CD14-positive monocyte (primary cell): Measurements from ENCODE around the gene LIMA1. TPM values are rescaled to one million over a fixed set of nuclear protein-coding genes. Genes with fewer than 3 reads are reported as not detected.

Experiments used
- DNase-seq, 3 donors: peaks; one replicate each; pipeline ENCODE4 v3.0.0-alpha.2; 2011 to 2022
- H2AFZ ChIP-seq: 2 replicates; pipeline ENCODE4 v1.6.0; 2012; ENCODE audit warnings: mild to moderate bottlenecking, low read depth, low read length, inconsistent platforms; ENCODE audit not compliant: insufficient read depth, poor library complexity, severe bottlenecking
- H3K27ac ChIP-seq, 2 donors: 1 replicate in 1 of 2; 2 replicates in 1 of 2; pipeline ENCODE4 v1.5.1; 2012 to 2013; ENCODE audit warnings: low read length in 2 of 2, control low read depth in 1 of 2, inconsistent platforms in 1 of 2, low read depth in 1 of 2, mild to moderate bottlenecking in 1 of 2
- H3K27me3 ChIP-seq, 2 donors: one replicate each; pipeline versions ENCODE4 v1.6.0 to v1.6.1; 2011 to 2013; ENCODE audit warnings: low read length in 2 of 2; ENCODE audit not compliant: control insufficient read depth in 2 of 2, insufficient read depth in 2 of 2
- H3K36me3 ChIP-seq, 2 donors: replicated peaks in 1 of 2; 1 replicate in 1 of 2; 2 replicates in 1 of 2; pipeline versions ENCODE4 v1.5.1 to v1.6.1; 2012 to 2013; ENCODE audit warnings: low read length in 2 of 2, control low read depth in 1 of 2, inconsistent platforms in 1 of 2, mild to moderate bottlenecking in 1 of 2; ENCODE audit not compliant: insufficient read depth in 2 of 2, control insufficient read depth in 1 of 2
- H3K4me1 ChIP-seq, 2 donors: 1 replicate in 1 of 2; 2 replicates in 1 of 2; pipeline versions ENCODE4 v1.5.1 to v1.6.1; 2012 to 2013; ENCODE audit warnings: low read length in 2 of 2, control low read depth in 1 of 2, inconsistent platforms in 1 of 2, mild to moderate bottlenecking in 1 of 2, moderate library complexity in 1 of 2; ENCODE audit not compliant: insufficient read depth in 2 of 2, control insufficient read depth in 1 of 2
- H3K4me2 ChIP-seq: replicated peaks from 2 replicates; pipeline ENCODE3; 2012; ENCODE audit warnings: low read length, moderate library complexity, mild to moderate bottlenecking; ENCODE audit not compliant: poor library complexity, severe bottlenecking; ENCODE audit errors: extremely low read depth
- H3K4me3 ChIP-seq, 3 experiments: fragments of 200-600 bp in 1 of 3; sonication (generic) in 1 of 3; replicated peaks in 1 of 3; 1 replicate in 2 of 3; 2 replicates in 1 of 3; pipeline ENCODE4 v1.5.1; 2011 to 2013; ENCODE audit warnings: low read length in 3 of 3, mild to moderate bottlenecking in 3 of 3, control low read depth in 2 of 3, low read depth in 2 of 3, inconsistent platforms in 1 of 3, moderate library complexity in 1 of 3
- H3K79me2 ChIP-seq: 2 replicates; pipeline ENCODE4 v1.6.0; 2012; ENCODE audit warnings: mild to moderate bottlenecking, control low read depth, inconsistent platforms, low read length, moderate library complexity; ENCODE audit not compliant: insufficient read depth
- H3K9ac ChIP-seq: 2 replicates; pipeline ENCODE4 v1.6.0; 2017; ENCODE audit warnings: low read length, mild to moderate bottlenecking; ENCODE audit not compliant: insufficient read depth, poor library complexity, severe bottlenecking
- H3K9me3 ChIP-seq, 2 donors: replicated peaks in 1 of 2; 1 replicate in 1 of 2; 2 replicates in 1 of 2; pipeline versions ENCODE4 v1.5.1 to v1.6.1; 2012 to 2013; ENCODE audit warnings: low read length in 2 of 2, control low read depth in 1 of 2; ENCODE audit not compliant: control insufficient read depth in 1 of 2, insufficient read depth in 1 of 2
- H4K20me1 ChIP-seq: 2 replicates; pipeline ENCODE4 v1.6.0; 2012; ENCODE audit warnings: mild to moderate bottlenecking, low read length, control low read depth, moderate library complexity; ENCODE audit not compliant: insufficient read depth
- H3K27ac Mint-ChIP-seq, 7 donors: one replicate each; pipeline ENCODE4 v1.8.0; 2020; ENCODE audit warnings: mild to moderate bottlenecking in 7 of 7, mixed read lengths in 7 of 7, moderate library complexity in 6 of 7, inconsistent platforms in 2 of 7
- H3K27me3 Mint-ChIP-seq, 3 donors: one replicate each; pipeline ENCODE4 v1.8.0; 2021 to 2022; ENCODE audit warnings: low read depth in 3 of 3, mild to moderate bottlenecking in 3 of 3, mixed read lengths in 3 of 3, moderate library complexity in 3 of 3, inconsistent platforms in 1 of 3
- H3K36me3 Mint-ChIP-seq, 2 donors: one replicate each; pipeline ENCODE4 v1.8.0; 2020; ENCODE audit warnings: mixed read lengths in 2 of 2, inconsistent platforms in 1 of 2, mild to moderate bottlenecking in 1 of 2
- H3K4me1 Mint-ChIP-seq: one replicate; pipeline ENCODE4 v1.8.0; 2020; ENCODE audit warnings: mild to moderate bottlenecking, mixed read lengths
- H3K4me3 Mint-ChIP-seq, 2 donors: one replicate each; pipeline ENCODE4 v1.8.0; 2020; ENCODE audit warnings: mild to moderate bottlenecking in 2 of 2, mixed read lengths in 2 of 2, moderate library complexity in 1 of 2
- H3K9me3 Mint-ChIP-seq, 7 donors: one replicate each; pipeline ENCODE4 v1.8.0; 2020 to 2022; ENCODE audit warnings: mixed read lengths in 7 of 7, mild to moderate bottlenecking in 6 of 7, moderate library complexity in 6 of 7, inconsistent platforms in 2 of 7
- CTCF ChIP-seq: fragments of 200-600 bp; IDR thresholded peaks from one replicate; pipeline ENCODE4 v1.8.0; 2022; ENCODE audit warnings: antibody characterized with exemption, mild to moderate bottlenecking
- WGBS: methylation state at CpG from one replicate; pipeline ENCODE4 v1.1.5; 2013; ENCODE audit warnings: missing lambda C conversion rate; ENCODE audit not compliant: insufficient coverage; 5-methylcytosine and 5-hydroxymethylcytosine counted together
- intact Hi-C, 2 donors: fragments of 100-400 bp; cut with micrococcal nuclease; formaldehyde crosslinking; loops; one replicate each; pipeline versions ENCODE4 v1.15.0 to v1.15.1; 2023
- polyA plus RNA-seq, 3 donors: library from polyadenylated mRNA; depleted of rRNA in 1 of 3; unstranded in 2 of 3; stranded (reverse) in 1 of 3; fragments of 300-500 nt in 2 of 3; fragments of >200 nt in 1 of 3; fragmentation: Illumina TruSeq in 2 of 3; gene quantifications; 1 replicate in 2 of 3; 2 replicates in 1 of 3; pipeline ENCODE4 v1.2.3, GENCODE V29; 2012 to 2021

The LIMA1 gene
- polyA plus RNA-seq, 3 donors = 0.24 to 0.62 (median 0.51) TPM

GRCh38 chr12:50167049-50167828 is 116.1 kb downstream of the LIMA1 start, which contains the start of gene CERS5:
TSS of gene CERS5 (minus strand) at chr12:50167369. CDS start at chr12:50167297, 72 bp downstream.
- H3K4me1 ChIP-seq = peaks cover 20 to 30% of the 10 kb centered on the region in 2 donors
- Mint-ChIP-seq H3K9me3 (peaks cover 0 to 2% (median 0%) of the 10 kb centered on the region in 7 donors), H3K27ac (peak within 1 kb of the TSS; percentile 87 to 96 (median 94)), H3K27me3 (no peaks in the 10 kb centered on the region), H3K4me3 (peak within 1 kb of the TSS; percentile 94 to 97), H3K36me3 (no peaks in the 10 kb centered on the region), H3K4me1 (peaks cover 38% of the 10 kb centered on the region)
- H3K36me3 ChIP-seq = no peaks in the 10 kb centered on the region
- peak within 1 kb of the TSS; percentile 69 to 91 (median 82) for H3K4me3 ChIP-seq
- H2AFZ ChIP-seq = peak within 1 kb of the TSS; percentile 76
- H3K79me2 ChIP-seq = peaks cover 48% of the 10 kb centered on the region
- TF ChIP-seq CTCF = no peak
- no peaks in the 10 kb centered on the region for H4K20me1 ChIP-seq
- H3K9ac ChIP-seq = peak within 1 kb of the TSS; percentile 89
- intact Hi-C loops = loop anchor here in 1 of 2 donors (5.0 kb wide), 1 partner anchor 55 kb away; the partner anchor contains the start of gene COX14
- H3K9me3 ChIP-seq = no peaks in the 10 kb centered on the region
- H3K27ac ChIP-seq = peak within 1 kb of the TSS; percentile 72 to 85
- under 1% methylated on average over 70 of the region's 70 CpGs for WGBS
- peak within 1 kb of the TSS; percentile 86 for H3K4me2 ChIP-seq
- no peaks in the 10 kb centered on the region for H3K27me3 ChIP-seq
- DNase-seq = peak; percentile 95 to 98 (median 97)

- peak; percentile 21 to 57 (median 37) for DNase-seq
Observed at GRCh38 chr12:50166799-50167048, 116.6 kb downstream of the LIMA1 start.

More at GRCh38 chr12:50166799-50167048, 116.6 kb downstream of the LIMA1 start:
- Histone ChIP-seq H4K20me1 (no peaks in the 10 kb centered on the region), H3K36me3 (no peaks in the 10 kb centered on the region), H3K9me3 (no peaks in the 10 kb centered on the region), H3K9ac (peak overlapping the region; percentile 89), H3K4me2 (peak overlapping the region; percentile 86), H3K79me2 (peaks cover 53% of the 10 kb centered on the region), H2AFZ (peak overlapping the region; percentile 76), H3K4me3 (peak overlapping the region; percentile 69 to 91 (median 82)), H3K27me3 (no peaks in the 10 kb centered on the region), H3K27ac (peak overlapping the region; percentile 72 to 85), H3K4me1 (peaks cover 20 to 30% of the 10 kb centered on the region in 2 donors)
- Mint-ChIP-seq H3K4me3 (peak overlapping the region; percentile 94 to 97), H3K27me3 (no peaks in the 10 kb centered on the region), H3K9me3 (peaks cover 0 to 2% (median 0%) of the 10 kb centered on the region in 7 donors), H3K36me3 (no peaks in the 10 kb centered on the region), H3K4me1 (peaks cover 39% of the 10 kb centered on the region), H3K27ac (peak overlapping the region; percentile 87 to 96 (median 93))
- WGBS = 0% methylated on average over 12 of the region's 12 CpGs
- intact Hi-C loops = loop anchor here in 1 of 2 donors (5.0 kb wide), 1 partner anchor 54 kb away; the partner anchor contains the start of gene COX14
- no peak for TF ChIP-seq CTCF
